ENCODE measurements around the gene LRRC18. TPM values are rescaled to one million over a fixed set of nuclear protein-coding genes. Genes with fewer than 3 reads are reported as not detected.

Gene LRRC18
- polyA plus RNA-seq, 1 experiment = not detected

DNA sequence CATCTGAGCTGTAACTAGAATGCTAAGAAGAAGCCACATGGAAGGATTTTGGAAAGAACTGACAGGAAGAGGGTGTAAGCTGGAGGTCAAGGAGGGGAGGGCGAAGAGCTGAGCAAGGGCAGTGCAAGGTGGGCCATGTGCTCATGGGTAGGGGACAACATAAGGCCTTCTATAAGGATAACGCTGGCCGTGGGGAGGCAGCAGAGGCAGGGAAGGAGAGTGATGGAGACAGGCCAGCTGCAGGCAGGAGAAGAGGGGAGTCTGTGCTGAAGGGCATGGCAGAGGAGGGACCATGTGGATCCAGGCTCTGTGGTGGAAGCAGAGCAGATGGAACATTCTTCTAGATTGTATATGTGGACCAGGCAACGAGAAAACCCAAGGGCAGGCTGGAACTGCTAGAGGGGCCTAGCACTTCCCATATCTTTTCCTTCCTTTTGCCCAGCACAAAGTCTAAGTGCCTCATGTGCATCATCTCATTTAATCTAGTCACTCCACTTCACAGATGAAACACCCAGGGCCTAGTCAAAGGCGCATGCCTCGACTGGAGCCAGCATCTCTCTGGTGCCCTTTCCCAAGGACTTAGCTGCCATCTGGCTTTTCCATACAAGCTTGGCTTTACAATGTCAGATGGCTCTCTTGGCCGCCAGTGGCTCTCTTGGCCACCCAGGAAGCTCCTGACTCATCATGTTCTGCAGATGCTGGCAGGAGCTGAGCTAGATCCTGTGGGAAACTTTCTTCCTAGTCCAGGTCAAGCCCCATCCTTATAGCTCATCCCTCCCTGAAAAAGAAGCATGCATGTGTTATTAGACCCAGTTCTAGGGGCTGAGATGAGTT, 6.6 kb downstream of the LRRC18 start:
- ChIA-PET POLR2A (no interaction called here), CTCF (no interaction called here)
- Histone ChIP-seq H3K27me3 (ENCODE audit: control insufficient read depth, insufficient read depth, low read length) (peaks cover 15% of the 10 kb centered on the region), H3K9me3 (ENCODE audit: control insufficient read depth, insufficient read depth, low read length) (no peaks in the 10 kb centered on the region), H3K27ac (ENCODE audit: low read depth, low read length) (no peak overlapping the region), H3K4me3 (ENCODE audit: low read depth, low read length) (no peak overlapping the region)
- no peak for TF ChIP-seq CTCF (IDR thresholded peaks at IDR 0.05; ENCODE audit: low read depth, low read length)
- no peak for DNase-seq (ENCODE audit: low read depth, low spot score)

GRCh38 chr10:48931188-48931587, 8.5 kb downstream of the LRRC18 start:
- DNase-seq (ENCODE audit: low read depth, low spot score) = no peak
- Histone ChIP-seq H3K27me3 (ENCODE audit: control insufficient read depth, insufficient read depth, low read length) (peaks cover 20% of the 10 kb centered on the region), H3K9me3 (ENCODE audit: control insufficient read depth, insufficient read depth, low read length) (no peaks in the 10 kb centered on the region), H3K27ac (ENCODE audit: low read depth, low read length) (no peak overlapping the region), H3K4me3 (ENCODE audit: low read depth, low read length) (no peak overlapping the region)
- ChIA-PET POLR2A (no interaction called here), CTCF (no interaction called here)
- TF ChIP-seq CTCF (IDR thresholded peaks at IDR 0.05; ENCODE audit: low read depth, low read length) = no peak

DNA sequence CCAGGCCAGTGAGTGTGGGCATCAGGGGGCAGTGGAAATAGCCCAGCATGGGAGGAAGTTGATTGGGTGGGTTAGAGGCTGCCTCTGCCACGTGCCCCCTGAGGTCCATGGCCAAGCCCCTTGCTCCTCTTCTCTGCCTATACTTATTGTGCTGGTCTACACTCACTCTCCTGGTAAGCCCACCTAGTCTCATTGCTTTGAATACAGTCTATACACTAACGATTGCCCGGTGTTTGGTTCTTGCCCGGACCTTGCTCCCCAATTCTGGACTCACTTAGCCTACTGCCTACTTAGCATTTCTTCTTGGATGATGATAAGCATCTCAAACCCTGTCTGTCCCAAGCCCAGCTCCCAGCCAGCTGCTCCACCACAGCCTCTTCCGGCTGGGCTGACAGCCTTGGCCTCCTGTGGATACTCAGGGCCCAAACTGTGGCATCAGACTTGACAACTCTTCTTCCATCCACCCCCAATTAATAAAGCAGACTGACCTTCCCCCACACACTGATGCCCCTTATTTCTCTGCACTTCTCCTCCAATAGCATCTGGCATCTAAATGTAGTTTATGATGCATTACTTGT, 10.1 kb downstream of the LRRC18 start:
- ChIA-PET CTCF (no interaction called here), POLR2A (no interaction called here)
- Histone ChIP-seq H3K27ac (ENCODE audit: low read depth, low read length) (no peak overlapping the region), H3K27me3 (ENCODE audit: control insufficient read depth, insufficient read depth, low read length) (peaks cover 13% of the 10 kb centered on the region), H3K9me3 (ENCODE audit: control insufficient read depth, insufficient read depth, low read length) (no peaks in the 10 kb centered on the region), H3K4me3 (ENCODE audit: low read depth, low read length) (no peak overlapping the region)
- DNase-seq (ENCODE audit: low read depth, low spot score) = no peak
- TF ChIP-seq CTCF (IDR thresholded peaks at IDR 0.05; ENCODE audit: low read depth, low read length) = no peak

- Histone ChIP-seq H3K27ac (ENCODE audit: low read depth, low read length) (no peak overlapping the region), H3K4me3 (ENCODE audit: low read depth, low read length) (no peak overlapping the region), H3K27me3 (ENCODE audit: control insufficient read depth, insufficient read depth, low read length) (peaks cover 14% of the 10 kb centered on the region), H3K9me3 (ENCODE audit: control insufficient read depth, insufficient read depth, low read length) (no peaks in the 10 kb centered on the region)
- ChIA-PET CTCF (no interaction called here), POLR2A (no interaction called here)
- no peak for DNase-seq (ENCODE audit: low read depth, low spot score)
- no peak for TF ChIP-seq CTCF (IDR thresholded peaks at IDR 0.05; ENCODE audit: low read depth, low read length)
Measured at GRCh38 chr10:48926764-48927540, 12.7 kb downstream of the LRRC18 start.

DNA sequence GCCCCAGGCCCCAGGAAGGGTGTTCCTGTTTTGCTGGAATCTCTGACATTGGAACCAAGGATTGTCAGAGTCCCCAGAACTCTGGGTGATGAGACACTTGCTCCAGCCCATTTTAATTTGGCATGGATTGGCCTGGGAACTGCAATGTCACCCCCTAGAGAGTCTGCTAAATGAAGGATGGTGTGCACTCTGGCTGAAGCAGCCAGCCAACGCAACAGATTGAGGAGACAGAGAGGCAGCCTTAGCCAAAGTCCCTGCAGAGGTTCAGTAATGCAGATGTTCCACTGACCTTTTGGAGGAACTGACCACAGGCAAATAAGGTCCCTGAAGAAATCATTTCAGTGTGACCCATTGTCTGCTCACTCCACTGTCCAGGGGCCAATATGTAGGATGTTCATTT, 13.4 kb downstream of the LRRC18 start:
- Histone ChIP-seq H3K27ac (ENCODE audit: low read depth, low read length) (no peak overlapping the region), H3K9me3 (ENCODE audit: control insufficient read depth, insufficient read depth, low read length) (no peaks in the 10 kb centered on the region), H3K27me3 (ENCODE audit: control insufficient read depth, insufficient read depth, low read length) (peaks cover 14% of the 10 kb centered on the region), H3K4me3 (ENCODE audit: low read depth, low read length) (no peak overlapping the region)
- CTCF ChIA-PET = no interaction called here
- POLR2A ChIA-PET = no interaction called here
- no peak for DNase-seq (ENCODE audit: low read depth, low spot score)
- TF ChIP-seq CTCF (IDR thresholded peaks at IDR 0.05; ENCODE audit: low read depth, low read length) = no peak
